Activated CD4-positive, alpha-beta T cell treated with anti-CD3 and anti-CD28 coated beads for 48 hours (primary cell): Measurements from ENCODE around the gene PRPF4.
A peak's percentile ranks its signal among the peaks of the same experiment; 100 is the strongest.
"Not testable (repeated sequence)": the region's sequence is repeated elsewhere in the genome, so short reads cannot be mapped to it uniquely, and the experiment has no call there.

Source experiments
- DNase-seq: peaks from one replicate; pipeline ENCODE4 v3.0.0-alpha.2; 2020

PRPF4 gene

GRCh38 chr9:113269355-113269754, 6.1 kb upstream of the PRPF4 start:
- DNase-seq: no peak

GRCh38 chr9:113269871-113270270, 5.6 kb upstream of the PRPF4 start:
- no peak for DNase-seq

GRCh38 chr9:113274474-113275156, 843 bp upstream of the PRPF4 start:
- peak; percentile 13 for DNase-seq

GRCh38 chr9:113278840-113279239, 3.4 kb downstream of the PRPF4 start:
- no peak for DNase-seq

GRCh38 chr9:113281356-113281755, 5.9 kb downstream of the PRPF4 start:
- no peak for DNase-seq

- DNase-seq: no peak
Observed at GRCh38 chr9:113289091-113289490, 13.6 kb downstream of the PRPF4 start.

- no peak for DNase-seq
Observed at GRCh38 chr9:113290052-113290607, 14.7 kb downstream of the PRPF4 start.

GRCh38 chr9:113293285-113293878, 17.9 kb downstream of the PRPF4 start:
- no peak for DNase-seq

- DNase-seq: not testable (repeated sequence)
Observed at GRCh38 chr9:113296247-113296646, 20.8 kb downstream of the PRPF4 start.

- no peak for DNase-seq
Observed at GRCh38 chr9:113296796-113297558, 21.5 kb downstream of the PRPF4 start.

GRCh38 chr9:113298311-113298710, 22.9 kb downstream of the PRPF4 start:
- no peak for DNase-seq

- no peak for DNase-seq
Observed at GRCh38 chr9:113298924-113299770, 23.7 kb downstream of the PRPF4 start.

GRCh38 chr9:113299800-113300292, 24.4 kb downstream of the PRPF4 start:
- no peak for DNase-seq

GRCh38 chr9:113301548-113301947, 26.1 kb downstream of the PRPF4 start:
- no peak for DNase-seq

GRCh38 chr9:113302792-113303418, 27.4 kb downstream of the PRPF4 start, which contains the start of gene RNF183:
Gene RNF183 (minus strand): TSS chr9:113303376. CDS start chr9:113298184, 5,192 bp downstream.
- no peak for DNase-seq

GRCh38 chr9:113306566-113306965, 31.1 kb downstream of the PRPF4 start:
- no peak for DNase-seq

- no peak for DNase-seq
Observed at GRCh38 chr9:113307396-113307975, 32.0 kb downstream of the PRPF4 start.

- peak; percentile 39 for DNase-seq
Observed at GRCh38 chr9:113309204-113309813, 33.9 kb downstream of the PRPF4 start.

GRCh38 chr9:113310538-113310937, 35.1 kb downstream of the PRPF4 start:
- DNase-seq: no peak

GRCh38 chr9:113311961-113312360, 36.5 kb downstream of the PRPF4 start:
- no peak for DNase-seq

- no peak for DNase-seq
Observed at GRCh38 chr9:113313261-113313660, 37.8 kb downstream of the PRPF4 start.
